Left lung (tissue), 10 donors: ENCODE data around the gene ERICH6B. TPM values are rescaled to one million over a fixed set of nuclear protein-coding genes. Genes with fewer than 3 reads are reported as not detected.

Source experiments
- ATAC-seq: fragments of 200-7000 bp; cut with Tn5 transposase; one replicate; pipeline ENCODE4 v1.9.1; 2020; ENCODE audit warnings: moderate library complexity
- DNase-seq, 4 donors: peaks; one replicate each; pipeline ENCODE4 v3.0.0-alpha.2; 2013 to 2020
- H3K27ac ChIP-seq, 2 donors: fragments of 200-600 bp; sonication (generic) in 1 of 2; one replicate each; pipeline versions ENCODE4 v1.5.0 to v1.8.0; 2020 to 2021
- H3K27me3 ChIP-seq, 2 donors: fragments of 200-600 bp; sonication (generic) in 1 of 2; one replicate each; pipeline versions ENCODE4 v1.5.0 to v1.8.0; 2020 to 2021
- H3K36me3 ChIP-seq, 2 donors: fragments of 200-600 bp; sonication (generic) in 1 of 2; one replicate each; pipeline versions ENCODE4 v1.5.0 to v1.8.0; 2020 to 2021
- H3K4me1 ChIP-seq, 2 donors: fragments of 200-600 bp; one replicate each; pipeline ENCODE4 v1.8.0; 2021
- H3K4me3 ChIP-seq, 2 donors: fragments of 200-600 bp; sonication (generic) in 1 of 2; one replicate each; pipeline versions ENCODE4 v1.5.0 to v1.8.0; 2020 to 2021; ENCODE audit warnings: mild to moderate bottlenecking in 1 of 2
- H3K9me3 ChIP-seq, 2 donors: fragments of 200-600 bp; sonication (generic) in 1 of 2; one replicate each; pipeline versions ENCODE4 v1.5.0 to v1.8.0; 2020 to 2021
- intact Hi-C, 2 donors: fragments of 100-400 bp; cut with DNase I; formaldehyde crosslinking; loops; one replicate each; pipeline versions ENCODE4 v1.11.2 to v1.14.2; 2022
- polyA plus RNA-seq, 6 donors: library from polyadenylated mRNA; unstranded; fragments of 120-200 nt; gene quantifications; one replicate each; pipeline ENCODE4 v1.2.1, GENCODE V29; 2013; ENCODE audit not compliant: insufficient read length in 6 of 6
- total RNA-seq, 2 donors: library from RNA; stranded (reverse); fragmentation: NEBNext Ultra II Directional; extraction: Animal tissue kit (Norgen Biotek cat#: 25700); gene quantifications; one replicate each; pipeline ENCODE4 v1.2.1, GENCODE V29; 2021
- TF ChIP-seq, protein P1 (sequence below), 2 donors: fragments of 200-600 bp; sonication (generic) in 1 of 2; IDR thresholded peaks; one replicate each; pipeline versions ENCODE4 v1.5.0 to v1.8.0; 2021; ENCODE audit warnings: antibody characterized with exemption in 2 of 2
- donor health status: DM: no; HTN: yes; CAD: no.
- donor health status: DM: no; HTN: no; CAD: no.

The ERICH6B gene
- total and polyA plus RNA-seq, 8 donors = 1.5 to 4.1 (median 3.1) TPM; not detected in 2

GRCh38 chr13:45576466-45576865 is 39.1 kb downstream of the ERICH6B start:
- Histone ChIP-seq H3K27ac (no peak overlapping the region), H3K4me1 (no peaks in the 10 kb centered on the region), H3K9me3 (no peaks in the 10 kb centered on the region), H3K36me3 (no peaks in the 10 kb centered on the region), H3K27me3 (no peaks in the 10 kb centered on the region), H3K4me3 (no peak overlapping the region)
- DNase-seq (no peak), ATAC-seq (no peak)
- intact Hi-C loops = no loop called here
- TF ChIP-seq, protein P1, sequence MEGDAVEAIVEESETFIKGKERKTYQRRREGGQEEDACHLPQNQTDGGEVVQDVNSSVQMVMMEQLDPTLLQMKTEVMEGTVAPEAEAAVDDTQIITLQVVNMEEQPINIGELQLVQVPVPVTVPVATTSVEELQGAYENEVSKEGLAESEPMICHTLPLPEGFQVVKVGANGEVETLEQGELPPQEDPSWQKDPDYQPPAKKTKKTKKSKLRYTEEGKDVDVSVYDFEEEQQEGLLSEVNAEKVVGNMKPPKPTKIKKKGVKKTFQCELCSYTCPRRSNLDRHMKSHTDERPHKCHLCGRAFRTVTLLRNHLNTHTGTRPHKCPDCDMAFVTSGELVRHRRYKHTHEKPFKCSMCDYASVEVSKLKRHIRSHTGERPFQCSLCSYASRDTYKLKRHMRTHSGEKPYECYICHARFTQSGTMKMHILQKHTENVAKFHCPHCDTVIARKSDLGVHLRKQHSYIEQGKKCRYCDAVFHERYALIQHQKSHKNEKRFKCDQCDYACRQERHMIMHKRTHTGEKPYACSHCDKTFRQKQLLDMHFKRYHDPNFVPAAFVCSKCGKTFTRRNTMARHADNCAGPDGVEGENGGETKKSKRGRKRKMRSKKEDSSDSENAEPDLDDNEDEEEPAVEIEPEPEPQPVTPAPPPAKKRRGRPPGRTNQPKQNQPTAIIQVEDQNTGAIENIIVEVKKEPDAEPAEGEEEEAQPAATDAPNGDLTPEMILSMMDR (IDR thresholded peaks at IDR 0.05) = no peak

DNA sequence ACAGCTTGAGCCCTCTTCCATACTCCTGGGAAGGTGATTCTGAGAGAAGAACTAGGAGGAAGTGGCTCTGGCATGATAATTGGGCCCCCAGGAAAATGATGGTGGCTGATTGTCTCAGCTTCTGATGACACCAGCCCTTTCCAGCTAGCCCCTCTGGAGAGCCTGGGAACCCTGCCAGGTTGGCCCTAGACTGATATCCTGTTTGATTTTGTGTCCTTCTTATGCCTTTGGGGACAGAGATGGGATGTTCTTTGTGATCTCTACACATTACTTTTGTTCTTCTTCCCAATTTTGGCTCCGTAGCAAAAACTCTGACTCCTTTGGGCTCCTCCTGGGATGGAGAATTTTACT is 39.7 kb downstream of the ERICH6B start:
- Histone ChIP-seq H3K27ac (no peak overlapping the region), H3K9me3 (no peaks in the 10 kb centered on the region), H3K36me3 (no peaks in the 10 kb centered on the region), H3K4me1 (no peaks in the 10 kb centered on the region), H3K4me3 (no peak overlapping the region), H3K27me3 (no peaks in the 10 kb centered on the region)
- TF ChIP-seq, protein P1 (IDR thresholded peaks at IDR 0.05) = no peak
- ATAC-seq (no peak), DNase-seq (no peak)
- intact Hi-C loops = no loop called here

DNA sequence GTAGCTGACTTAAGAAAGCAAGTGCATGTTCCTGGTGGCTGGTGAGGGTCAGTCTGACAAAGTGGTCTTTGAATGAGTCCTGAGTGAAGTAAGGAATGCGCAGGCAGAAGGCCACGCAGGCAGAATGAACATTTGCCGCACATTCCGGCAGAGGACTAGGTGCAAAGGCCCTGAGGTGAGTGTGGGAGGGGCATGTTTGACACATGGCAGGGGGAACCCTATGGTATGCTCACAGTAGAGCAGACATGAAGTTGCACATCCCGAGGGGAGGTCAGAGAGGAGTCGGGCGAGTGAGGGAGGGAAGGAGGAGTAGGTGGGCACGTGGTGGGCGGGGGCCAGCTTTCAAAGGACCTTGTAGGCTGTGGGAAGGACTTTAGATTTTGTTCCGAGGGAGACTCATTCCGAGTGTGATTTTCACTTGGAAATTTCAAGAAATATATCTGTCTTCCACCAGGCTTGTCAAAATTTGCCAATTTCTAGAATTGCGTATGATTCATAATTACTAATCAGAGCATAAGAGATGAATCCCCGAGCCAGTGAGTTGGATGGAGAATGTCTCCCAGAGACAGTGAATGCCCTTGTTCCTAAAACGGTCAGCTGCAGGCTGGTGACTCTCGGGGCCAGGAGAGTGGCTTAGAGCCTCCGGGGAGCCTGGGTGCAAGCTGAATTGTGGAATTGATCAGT is 40.3 kb downstream of the ERICH6B start:
- TF ChIP-seq, protein P1 (IDR thresholded peaks at IDR 0.05) = no peak
- Histone ChIP-seq H3K36me3 (no peaks in the 10 kb centered on the region), H3K27ac (no peak overlapping the region), H3K4me1 (no peaks in the 10 kb centered on the region), H3K9me3 (no peaks in the 10 kb centered on the region), H3K27me3 (no peaks in the 10 kb centered on the region), H3K4me3 (no peak overlapping the region)
- ATAC-seq (no peak), DNase-seq (no peak)
- intact Hi-C loops = no loop called here

DNA sequence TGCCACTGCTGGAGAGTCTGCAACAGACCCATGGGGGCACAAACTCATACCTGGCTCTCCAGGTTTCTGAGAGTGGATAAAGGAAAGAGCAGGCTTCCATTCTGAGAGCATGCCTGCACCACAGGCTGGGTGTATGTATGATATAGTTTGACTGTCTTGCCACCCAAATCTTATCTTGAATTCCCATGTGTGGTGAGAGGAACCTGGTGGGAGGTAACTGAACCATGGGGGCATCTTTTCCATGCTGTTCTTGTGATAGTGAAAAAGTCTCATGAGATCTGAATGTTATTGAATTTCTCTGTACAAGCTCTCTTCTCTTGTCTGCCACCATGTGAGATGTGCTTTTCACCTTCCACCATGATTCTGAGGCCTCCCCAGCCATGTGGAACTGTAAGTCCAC is 50.2 kb downstream of the ERICH6B start:
- Histone ChIP-seq H3K27me3 (no peaks in the 10 kb centered on the region), H3K4me1 (no peaks in the 10 kb centered on the region), H3K36me3 (no peaks in the 10 kb centered on the region), H3K4me3 (no peak overlapping the region), H3K27ac (no peak overlapping the region), H3K9me3 (peaks cover 0 to 6% of the 10 kb centered on the region in 2 donors)
- TF ChIP-seq, protein P1 (IDR thresholded peaks at IDR 0.05) = no peak
- no peak for DNase-seq
- no peak for ATAC-seq
- intact Hi-C loops = no loop called here

GRCh38 chr13:45564133-45564776 is 51.3 kb downstream of the ERICH6B start:
- DNase-seq (peak in 1 of 4 donors; percentile 17), ATAC-seq (peak; percentile 99)
- H3K9me3 ChIP-seq = peaks cover 0 to 6% of the 10 kb centered on the region in 2 donors
- H3K27me3 ChIP-seq = no peaks in the 10 kb centered on the region
- TF ChIP-seq, protein P1 (IDR thresholded peaks at IDR 0.05) = no peak
- H3K27ac ChIP-seq = no peak overlapping the region
- no peaks in the 10 kb centered on the region for H3K36me3 ChIP-seq
- H3K4me3 ChIP-seq = no peak overlapping the region
- intact Hi-C loops = no loop called here
- H3K4me1 ChIP-seq = no peaks in the 10 kb centered on the region
